Globus pallidus (tissue), 1 donor: ENCODE results near the gene C17orf78.
"Not testable (repeated sequence)": the region's sequence is repeated elsewhere in the genome, so short reads cannot be mapped to it uniquely, and the experiment has no call there.

Source experiments
- DNase-seq: peaks from one replicate; pipeline ENCODE4 v3.0.0-alpha.2; 2015; ENCODE audit warnings: low spot score

Gene C17orf78

GRCh38 chr17:37386462-37386861 is 10.7 kb downstream of the C17orf78 start:
- no peak for DNase-seq

- no peak for DNase-seq
Measured at GRCh38 chr17:37388266-37388665, 12.5 kb downstream of the C17orf78 start.

DNA sequence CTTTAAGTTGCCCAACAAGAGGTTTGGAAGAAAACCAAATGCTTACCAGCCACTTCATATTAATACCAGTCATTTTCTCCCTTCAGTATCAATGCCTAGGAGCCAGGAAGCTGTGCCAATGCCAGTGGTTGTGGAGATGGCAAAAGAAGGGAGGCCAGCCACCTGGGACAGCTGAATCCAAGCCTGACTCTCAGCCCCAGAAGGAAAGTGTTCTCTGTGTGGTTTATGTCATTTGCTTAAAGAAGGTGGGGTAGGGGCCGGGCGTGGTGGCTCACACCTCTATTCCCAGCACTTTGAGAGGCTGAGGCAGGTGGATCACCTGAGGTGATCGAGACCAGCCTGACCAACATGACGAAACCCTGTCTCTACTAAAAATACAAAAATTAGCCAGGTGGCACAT is 13.4 kb downstream of the C17orf78 start:
- DNase-seq, result no peak

GRCh38 chr17:37391146-37391545 is 15.4 kb downstream of the C17orf78 start:
- no peak for DNase-seq

- DNase-seq, result no peak
Measured at GRCh38 chr17:37392024-37392590, 16.3 kb downstream of the C17orf78 start.

DNA sequence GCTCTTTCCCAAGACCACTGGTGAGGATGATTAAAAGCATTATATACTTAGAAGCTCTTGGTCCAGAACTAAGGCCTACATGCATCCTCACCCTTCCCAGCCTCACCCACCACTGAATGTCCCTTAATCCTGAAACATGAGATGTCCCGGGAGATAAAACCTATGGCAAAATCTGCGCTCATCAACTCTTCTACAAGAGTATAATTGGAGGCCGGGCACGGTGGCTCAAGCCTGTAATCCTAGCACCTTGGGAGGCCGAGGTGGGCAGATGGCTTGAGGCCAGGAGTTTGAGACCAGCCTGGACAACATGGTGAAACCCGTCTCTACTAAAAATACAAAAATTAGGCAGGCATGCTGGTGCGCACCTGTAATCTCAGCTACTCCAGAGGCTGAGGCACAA is 17.6 kb downstream of the C17orf78 start:
- DNase-seq, result no peak

DNA sequence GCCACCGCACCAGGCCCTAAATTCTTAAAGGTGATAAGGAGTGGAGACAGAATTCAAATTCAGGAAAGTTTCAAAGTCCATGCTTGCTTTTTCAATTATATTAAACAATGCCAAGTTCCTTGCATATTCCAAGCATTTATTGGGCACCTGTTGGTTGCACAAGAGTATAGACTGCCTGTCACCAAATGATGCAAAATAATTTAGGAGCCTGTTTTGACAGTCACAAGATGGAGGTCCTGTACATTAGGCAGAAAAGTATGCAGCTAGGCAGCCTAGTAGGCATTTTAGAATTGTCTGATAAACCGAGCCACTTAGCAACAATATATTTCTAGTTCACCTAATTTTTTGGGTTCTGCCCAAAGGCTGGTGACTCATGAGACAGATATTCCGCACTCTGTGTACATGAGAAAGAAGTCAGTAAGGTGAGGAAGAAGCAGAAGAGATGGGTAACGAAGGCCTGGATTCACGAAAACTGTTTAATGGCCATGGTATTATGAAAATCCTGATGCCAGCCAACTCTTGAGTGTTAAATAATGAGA is 23.5 kb downstream of the C17orf78 start:
- DNase-seq, result no peak

DNA sequence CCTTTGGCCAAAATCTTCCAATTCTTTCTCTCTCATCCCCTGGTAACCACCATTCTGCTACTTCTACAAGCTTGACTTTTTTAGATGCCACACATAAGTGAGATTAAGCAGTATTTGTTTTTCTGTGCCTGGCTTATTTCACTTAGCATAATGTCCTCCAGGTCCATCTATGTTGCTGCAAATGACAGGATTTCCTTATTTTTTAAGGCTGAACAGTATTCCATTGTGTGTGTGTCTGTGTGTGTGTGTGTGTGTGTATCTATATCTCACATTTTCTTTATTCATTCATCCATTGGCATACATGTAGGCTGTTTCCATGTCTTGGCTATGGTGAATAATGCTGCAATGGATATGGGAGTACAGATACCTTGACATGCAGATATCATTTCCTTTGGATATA is 24.7 kb downstream of the C17orf78 start:
- no peak for DNase-seq

GRCh38 chr17:37405522-37405921 is 29.7 kb downstream of the C17orf78 start:
- not testable (repeated sequence) for DNase-seq

GRCh38 chr17:37405955-37406634 is 30.3 kb downstream of the C17orf78 start:
- DNase-seq, result no peak

- peak; percentile 74 for DNase-seq
Measured at GRCh38 chr17:37406635-37407461, 31.1 kb downstream of the C17orf78 start, which contains the start of the genes ACACA and TADA2A. Gene ACACA, minus strand, starts transcription at chr17:37406836. Its CDS starts 537 bp downstream, at chr17:37406299. Gene TADA2A, plus strand, starts transcription at chr17:37406886. Its CDS starts 4,480 bp downstream, at chr17:37411366.

DNA sequence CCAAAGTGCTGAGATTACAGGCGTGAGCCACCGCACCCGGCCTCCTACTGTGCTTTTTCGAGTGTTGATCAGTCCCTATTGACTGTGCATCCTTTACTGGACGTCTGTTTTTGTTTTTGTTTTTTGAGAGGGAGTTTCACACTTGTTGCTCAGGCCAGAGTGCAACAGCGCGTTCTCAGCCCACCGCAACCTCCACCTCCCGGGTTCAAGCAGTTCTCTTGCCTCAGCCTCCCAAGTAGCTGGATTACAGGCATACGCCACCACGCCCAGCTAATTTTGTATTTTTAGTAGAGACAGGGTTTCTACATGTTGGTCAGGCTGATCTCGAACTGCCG is 32.3 kb downstream of the C17orf78 start:
- not testable (repeated sequence) for DNase-seq

DNA sequence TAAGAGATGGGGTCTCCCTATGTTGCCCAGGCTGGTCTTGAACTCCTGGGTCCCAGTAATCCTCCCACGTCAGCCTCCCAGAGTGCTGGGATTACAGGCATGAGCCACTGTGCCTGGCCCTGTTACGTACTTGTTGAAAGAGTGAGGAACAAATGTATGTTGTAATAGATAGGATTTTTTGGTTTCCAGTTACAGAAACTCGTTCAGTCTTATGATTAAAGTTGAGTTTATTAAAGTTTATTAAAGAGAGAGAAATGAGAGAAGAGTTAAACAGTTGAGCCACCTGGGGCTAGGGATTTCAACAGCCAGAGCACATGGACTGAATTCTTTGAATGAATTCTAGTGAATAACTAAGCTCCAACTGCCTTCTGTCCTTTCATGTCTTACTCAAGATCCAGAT is 34.6 kb downstream of the C17orf78 start:
- DNase-seq, result no peak

- no peak for DNase-seq
Measured at GRCh38 chr17:37413875-37414519, 38.2 kb downstream of the C17orf78 start.

- no peak for DNase-seq
Measured at GRCh38 chr17:37417852-37418251, 42.1 kb downstream of the C17orf78 start.

GRCh38 chr17:37422971-37423625 is 47.3 kb downstream of the C17orf78 start:
- DNase-seq, result no peak

DNA sequence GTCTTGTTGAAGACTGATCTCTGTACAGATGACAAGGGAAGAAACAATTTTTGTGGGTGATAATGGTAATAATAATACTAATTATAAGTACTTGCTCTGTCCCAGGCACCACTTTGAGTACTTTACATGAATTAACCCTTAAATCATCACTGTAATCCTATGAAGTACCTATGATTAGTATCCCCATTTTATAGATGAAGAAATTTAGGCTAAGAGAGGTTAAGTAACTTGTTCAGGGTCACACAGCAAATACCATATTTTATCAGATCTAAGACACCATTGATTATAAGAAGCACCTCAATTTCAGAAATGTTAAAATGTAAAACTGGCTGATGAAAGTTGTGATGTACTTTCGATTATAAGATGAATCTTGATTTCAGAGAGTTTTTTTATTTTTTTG is 49.5 kb downstream of the C17orf78 start:
- DNase-seq, result no peak

DNA sequence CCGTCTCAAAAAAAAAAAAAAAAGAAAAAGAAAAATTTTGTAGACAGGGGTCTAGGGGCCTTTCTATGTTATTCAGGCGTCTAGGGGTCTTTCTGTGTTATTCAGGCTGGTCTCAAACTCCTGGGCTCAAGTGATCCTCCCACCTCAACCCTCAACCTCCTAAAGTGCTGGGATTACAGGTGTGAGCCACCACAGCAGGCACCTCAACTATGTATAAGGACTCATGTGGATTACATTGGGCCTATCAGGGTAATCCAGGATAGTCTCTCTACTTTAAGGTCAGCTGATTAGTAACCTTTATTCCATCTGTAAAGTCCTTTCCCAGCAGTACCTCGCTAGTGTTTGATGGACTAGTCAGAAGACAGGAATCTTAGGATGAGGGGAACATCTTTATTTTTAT is 53.3 kb downstream of the C17orf78 start:
- DNase-seq, result no peak

- no peak for DNase-seq
Measured at GRCh38 chr17:37429453-37429852, 53.7 kb downstream of the C17orf78 start.

DNA sequence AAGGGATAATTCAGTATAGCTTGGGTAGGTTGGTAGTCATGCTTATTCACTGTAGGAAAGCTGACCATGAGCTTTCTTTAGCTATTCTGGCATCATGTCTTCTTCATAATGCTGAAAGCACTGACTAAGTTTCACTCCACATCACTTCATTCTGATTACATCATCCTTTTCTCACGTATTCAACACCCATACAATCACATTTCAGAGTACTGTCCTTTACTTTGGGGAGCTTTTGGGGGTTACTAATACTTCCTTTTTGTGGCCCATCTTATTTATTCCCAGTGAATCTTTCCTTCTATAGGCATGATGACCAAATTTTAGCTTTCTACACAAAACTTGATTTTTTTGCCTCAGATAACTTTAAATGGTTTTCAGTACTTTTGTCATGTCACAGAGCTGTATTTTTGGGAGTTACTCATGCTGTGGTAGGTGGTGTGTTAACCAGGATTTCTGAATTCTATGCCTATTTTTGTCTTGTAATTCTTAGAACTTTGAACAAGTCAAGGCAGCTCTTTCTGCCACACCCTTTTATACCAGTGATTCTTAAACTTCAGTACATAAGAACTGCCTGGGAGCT is 54.4 kb downstream of the C17orf78 start:
- DNase-seq, result no peak

- no peak for DNase-seq
Measured at GRCh38 chr17:37432671-37433070, 56.9 kb downstream of the C17orf78 start.
